ENCODE data around the gene SLC16A9.

GRCh38 chr10:59617996-59618395 lies 91.7 kb downstream of the SLC16A9 start:
- no peak for TF ChIP-seq TAF1 (IDR thresholded peaks at IDR 0.05; ENCODE audit: borderline replicate concordance, low read depth, low read length)
- no peak for TF ChIP-seq CTCF (IDR thresholded peaks at IDR 0.05)
- no peak for TF ChIP-seq NFIC (IDR thresholded peaks at IDR 0.05; ENCODE audit: borderline replicate concordance)
